KOPT-K1 (cell line): ENCODE results near the gene MAP7D3.

ENCODE experiments used
- H3K27ac ChIP-seq: fragments of 200-600 bp; sonication (generic); 2 replicates; pipeline ENCODE4 v1.5.1; 2016; ENCODE audit warnings: antibody characterized with exemption, mild to moderate bottlenecking, low read depth, low read length; ENCODE audit not compliant: poor library complexity, severe bottlenecking
- H3K36me3 ChIP-seq: fragments of 200-600 bp; sonication (generic); 2 replicates; pipeline ENCODE4 v1.5.1; 2017; ENCODE audit warnings: antibody characterized with exemption, mild to moderate bottlenecking, low read length, moderate library complexity; ENCODE audit not compliant: insufficient read depth
- H3K9me3 ChIP-seq: fragments of 200-600 bp; sonication (generic); 2 replicates; pipeline ENCODE4 v1.5.1; 2017; ENCODE audit warnings: antibody characterized with exemption, low read length, mild to moderate bottlenecking; ENCODE audit not compliant: insufficient read depth, poor library complexity, severe bottlenecking

The MAP7D3 gene

GRCh38 chrX:136220951-136221350, 30.2 kb downstream of the MAP7D3 start:
- Histone ChIP-seq H3K27ac (no peak overlapping the region), H3K36me3 (peaks cover 91% of the 10 kb centered on the region), H3K9me3 (no peaks in the 10 kb centered on the region)

- Histone ChIP-seq H3K27ac (no peak overlapping the region), H3K9me3 (no peaks in the 10 kb centered on the region), H3K36me3 (peaks cover 87% of the 10 kb centered on the region)
Measured at GRCh38 chrX:136220540-136220939, 30.7 kb downstream of the MAP7D3 start.

GRCh38 chrX:136219893-136220292, 31.3 kb downstream of the MAP7D3 start:
- H3K36me3 ChIP-seq: peaks cover 84% of the 10 kb centered on the region
- H3K27ac ChIP-seq: no peak overlapping the region
- no peaks in the 10 kb centered on the region for H3K9me3 ChIP-seq

GRCh38 chrX:136215559-136215958, 35.6 kb downstream of the MAP7D3 start:
- H3K9me3 ChIP-seq: no peaks in the 10 kb centered on the region
- H3K27ac ChIP-seq: no peak overlapping the region
- peaks cover 65% of the 10 kb centered on the region for H3K36me3 ChIP-seq

GRCh38 chrX:136214551-136214950, 36.6 kb downstream of the MAP7D3 start:
- no peaks in the 10 kb centered on the region for H3K9me3 ChIP-seq
- peaks cover 65% of the 10 kb centered on the region for H3K36me3 ChIP-seq
- H3K27ac ChIP-seq: no peak overlapping the region

GRCh38 chrX:136212557-136213111, 38.6 kb downstream of the MAP7D3 start:
- no peak overlapping the region for H3K27ac ChIP-seq

GRCh38 chrX:136211766-136212556, 39.2 kb downstream of the MAP7D3 start:
- Histone ChIP-seq H3K9me3 (no peaks in the 10 kb centered on the region), H3K36me3 (peaks cover 63% of the 10 kb centered on the region), H3K27ac (no peak overlapping the region)

More at GRCh38 chrX:136212557-136213111, 38.6 kb downstream of the MAP7D3 start:
- Histone ChIP-seq H3K9me3 (no peaks in the 10 kb centered on the region), H3K36me3 (peaks cover 63% of the 10 kb centered on the region)

- H3K27ac ChIP-seq: no peak overlapping the region
- peaks cover 58% of the 10 kb centered on the region for H3K36me3 ChIP-seq
- H3K9me3 ChIP-seq: no peaks in the 10 kb centered on the region
Measured at GRCh38 chrX:136210806-136211205, 40.4 kb downstream of the MAP7D3 start.

GRCh38 chrX:136210243-136210642, 41.0 kb downstream of the MAP7D3 start:
- Histone ChIP-seq H3K27ac (no peak overlapping the region), H3K9me3 (no peaks in the 10 kb centered on the region)

GRCh38 chrX:136209751-136210150, 41.4 kb downstream of the MAP7D3 start:
- H3K9me3 ChIP-seq: no peaks in the 10 kb centered on the region
- H3K27ac ChIP-seq: no peak overlapping the region
- H3K36me3 ChIP-seq: peaks cover 54% of the 10 kb centered on the region

More at GRCh38 chrX:136210243-136210642, 41.0 kb downstream of the MAP7D3 start:
- H3K36me3 ChIP-seq: peaks cover 58% of the 10 kb centered on the region

- peaks cover 48% of the 10 kb centered on the region for H3K36me3 ChIP-seq
- H3K9me3 ChIP-seq: no peaks in the 10 kb centered on the region
- no peak overlapping the region for H3K27ac ChIP-seq
Measured at GRCh38 chrX:136209016-136209738, 42.0 kb downstream of the MAP7D3 start.

- H3K9me3 ChIP-seq: no peaks in the 10 kb centered on the region
- no peak overlapping the region for H3K27ac ChIP-seq
- peaks cover 45% of the 10 kb centered on the region for H3K36me3 ChIP-seq
Measured at GRCh38 chrX:136207546-136207945, 43.7 kb downstream of the MAP7D3 start.

GRCh38 chrX:136206916-136207315, 44.3 kb downstream of the MAP7D3 start:
- H3K9me3 ChIP-seq: no peaks in the 10 kb centered on the region
- peaks cover 42% of the 10 kb centered on the region for H3K36me3 ChIP-seq

GRCh38 chrX:136205882-136206380, 45.3 kb downstream of the MAP7D3 start:
- H3K9me3 ChIP-seq: no peaks in the 10 kb centered on the region
- peaks cover 32% of the 10 kb centered on the region for H3K36me3 ChIP-seq
- no peak overlapping the region for H3K27ac ChIP-seq

More at GRCh38 chrX:136206916-136207315, 44.3 kb downstream of the MAP7D3 start:
- H3K27ac ChIP-seq: no peak overlapping the region

GRCh38 chrX:136204571-136204970, 46.6 kb downstream of the MAP7D3 start:
- Histone ChIP-seq H3K27ac (no peak overlapping the region), H3K9me3 (no peaks in the 10 kb centered on the region), H3K36me3 (peaks cover 21% of the 10 kb centered on the region)
